Fibroblast of the aortic adventitia (primary cell): ENCODE data around the gene UGT3A2. TPM values are rescaled to one million over a fixed set of nuclear protein-coding genes. Genes with fewer than 3 reads are reported as not detected.

Source experiments
- DNase-seq: peaks from one replicate; pipeline ENCODE4 v3.0.0-alpha.2; 2010; ENCODE audit warnings: low read depth
- H3K4me3 ChIP-seq: 2 replicates; pipeline ENCODE4 v1.5.1; 2011; ENCODE audit warnings: low read depth, mild to moderate bottlenecking, control low read depth, low read length, moderate library complexity
- CTCF ChIP-seq: IDR thresholded peaks from 2 replicates; pipeline ENCODE4 v1.5.1; 2011; ENCODE audit warnings: mild to moderate bottlenecking, low read length, control low read depth, inconsistent platforms; ENCODE audit not compliant: insufficient read depth
- total RNA-seq: library from RNA; depleted of rRNA; stranded (reverse); fragments of >200 nt; gene quantifications from 2 replicates; pipeline ENCODE4 v1.2.3, GENCODE V29; 2012; ENCODE audit warnings: low replicate concordance

Gene UGT3A2
- total RNA-seq, 1 donor: not detected

DNA sequence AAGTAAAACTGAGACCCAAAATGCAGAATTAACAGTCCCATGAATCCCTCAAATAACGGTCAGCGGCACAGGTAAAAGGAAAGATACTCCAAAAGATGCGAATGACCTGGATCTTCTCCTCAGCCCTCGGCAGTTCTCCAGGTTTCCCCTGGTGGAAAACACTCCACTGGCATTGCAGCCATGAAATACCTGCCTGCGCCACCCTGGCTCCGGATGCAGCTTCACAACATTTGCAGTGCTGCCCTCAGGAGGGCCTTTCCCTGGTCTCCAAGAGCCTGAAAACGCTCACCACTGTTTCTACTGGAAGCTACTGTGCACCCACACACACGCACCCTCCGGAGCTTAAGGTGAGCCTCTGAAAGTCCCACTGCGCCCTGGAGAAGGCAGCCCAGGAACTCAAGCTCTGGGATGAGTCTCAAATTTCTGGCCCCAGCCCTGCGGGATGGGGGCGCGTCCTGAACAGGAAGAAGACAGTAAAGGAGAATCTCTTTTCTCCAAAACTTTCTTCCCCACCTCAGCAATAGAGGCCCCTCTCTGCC lies 612 bp downstream of the UGT3A2 start:
- DNase-seq: no peak
- H3K4me3 ChIP-seq: no peak overlapping the region
- no peak for TF ChIP-seq CTCF

DNA sequence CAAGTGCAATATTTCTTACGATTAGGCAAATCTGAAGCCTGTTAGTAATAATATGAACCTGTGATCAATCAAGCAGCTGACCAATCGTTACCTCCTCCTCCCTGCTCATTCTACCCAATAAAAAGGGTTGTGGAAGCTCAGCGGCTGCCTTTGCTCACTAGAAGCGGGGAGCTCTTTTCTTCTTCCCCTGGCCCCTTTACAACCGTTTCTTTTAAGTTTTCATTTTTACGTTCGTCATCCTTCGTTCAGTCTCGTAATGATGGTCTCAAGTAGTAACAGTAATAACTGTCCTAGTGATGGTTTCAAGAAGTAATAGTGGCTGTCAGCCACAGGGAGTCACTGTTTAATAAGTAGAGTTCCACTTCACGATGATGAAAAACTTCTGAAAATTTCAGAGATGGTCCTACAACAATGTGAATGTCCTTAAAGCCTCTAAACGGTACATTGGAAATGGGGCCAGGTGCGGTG lies 6.2 kb downstream of the UGT3A2 start:
- H3K4me3 ChIP-seq: no peak overlapping the region
- no peak for TF ChIP-seq CTCF
- no peak for DNase-seq

- no peak for DNase-seq
- H3K4me3 ChIP-seq: no peak overlapping the region
- TF ChIP-seq CTCF: no peak
Measured at GRCh38 chr5:36059571-36060419, 6.9 kb downstream of the UGT3A2 start.

- H3K4me3 ChIP-seq: no peak overlapping the region
- TF ChIP-seq CTCF: no peak
- DNase-seq: no peak
Measured at GRCh38 chr5:36058776-36059175, 7.9 kb downstream of the UGT3A2 start.

DNA sequence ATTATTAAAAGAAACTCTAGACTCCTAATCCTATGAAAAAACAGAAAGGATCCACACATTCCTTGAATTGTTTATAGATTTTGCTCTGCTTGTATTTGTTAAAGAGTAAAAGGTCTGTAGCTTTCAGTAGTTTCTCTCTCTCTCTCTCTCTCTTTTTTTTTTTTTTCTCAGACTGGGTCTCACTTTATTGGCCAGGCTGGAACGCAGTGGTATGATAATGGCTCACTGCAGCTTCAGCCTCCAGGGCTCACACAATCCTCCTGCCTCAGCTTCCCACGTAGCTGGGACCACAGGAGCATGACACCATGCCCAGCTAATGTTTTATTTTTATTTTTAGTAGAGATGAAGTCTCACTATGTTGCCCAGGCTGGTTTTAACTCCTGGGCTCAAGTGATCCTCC lies 9.3 kb downstream of the UGT3A2 start:
- DNase-seq: no peak
- TF ChIP-seq CTCF: no peak
- no peak overlapping the region for H3K4me3 ChIP-seq

DNA sequence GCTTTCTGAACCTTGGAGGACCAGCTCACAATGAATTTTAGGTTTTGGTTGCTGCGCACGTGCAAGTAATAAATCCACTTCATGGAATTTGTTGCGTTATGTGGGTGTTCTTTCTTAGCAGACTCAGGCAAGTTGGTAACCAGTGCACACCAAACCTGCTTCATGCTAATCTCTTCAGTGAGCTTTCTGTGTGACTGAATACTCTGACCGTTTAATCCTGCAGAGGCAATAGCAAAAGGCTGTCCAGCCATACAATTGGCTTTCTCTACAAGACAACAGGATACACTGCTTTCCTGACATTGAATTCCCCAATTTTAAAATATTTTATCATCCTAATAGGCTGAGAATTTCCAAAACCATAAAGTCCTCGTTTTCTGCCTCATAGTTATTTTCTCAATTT lies 10.3 kb downstream of the UGT3A2 start:
- no peak for TF ChIP-seq CTCF
- no peak for DNase-seq
- H3K4me3 ChIP-seq: no peak overlapping the region
